ENCODE measurements around the gene WNT2. TPM values are rescaled to one million over a fixed set of nuclear protein-coding genes. Genes with fewer than 3 reads are reported as not detected.

Gene WNT2
- total and polyA plus RNA-seq, 10 of the 15 experiments (the other 5 are each of a cell fraction or from before 2014, with no cell fraction given), result 0.07 to 0.34 (median 0.19) TPM

- TF ChIP-seq KAT2A (conservative IDR thresholded peaks at IDR 0.05; ENCODE audit: control insufficient read depth, low read depth, low read length), result no peak
- TF ChIP-seq RAD51 (IDR thresholded peaks at IDR 0.05), result no peak; the same call in 1 of the 2 replicates
- TF ChIP-seq SP1 (IDR thresholded peaks at IDR 0.05; ENCODE audit: low read depth, low read length), result peak; percentile 80
- no peak for TF ChIP-seq CEBPZ (IDR thresholded peaks at IDR 0.05; ENCODE audit: low read depth, low read length)
- TF ChIP-seq E4F1 (IDR thresholded peaks at IDR 0.05; ENCODE audit: borderline replicate concordance, partially characterized antibody), result no peak
- TF ChIP-seq YBX1 (IDR thresholded peaks at IDR 0.05), result no peak
- no peak for TF ChIP-seq POLR2AphosphoS2 (IDR thresholded peaks at IDR 0.05; ENCODE audit: low read depth, low read length)
- TF ChIP-seq YY1 (IDR thresholded peaks at IDR 0.05; ENCODE audit: low read depth, low read length), result peak; percentile 57
- TF ChIP-seq TAF1 (IDR thresholded peaks at IDR 0.05; ENCODE audit: borderline replicate concordance, low read depth, low read length), result no peak
- peak; percentile 87 for TF ChIP-seq NFIC (IDR thresholded peaks at IDR 0.05; ENCODE audit: low read depth, low read length)
- TF ChIP-seq PRDM15 (CRISPR knock-in tag; IDR thresholded peaks at IDR 0.05), result no peak
- no peak for TF ChIP-seq E2F8 (IDR thresholded peaks at IDR 0.05; ENCODE audit: low read depth, partially characterized antibody)
- TF ChIP-seq NBN (IDR thresholded peaks at IDR 0.05), result peak; percentile 95
- peak; percentile 99 for TF ChIP-seq RELB (IDR thresholded peaks at IDR 0.05; ENCODE audit: low read depth)
Observed at GRCh38 chr7:117347962-117348672, 25.3 kb upstream of the WNT2 start (continued).

Data from GM12878 (cell line).